ENCODE data around the gene PTPRCAP. TPM values are rescaled to one million over a fixed set of nuclear protein-coding genes. Genes with fewer than 3 reads are reported as not detected.
A peak's percentile ranks its signal among the peaks of the same experiment; 100 is the strongest.

PTPRCAP gene
- polyA plus RNA-seq, 3 donors: 2.1 to 14.3 (median 2.8) TPM

DNA sequence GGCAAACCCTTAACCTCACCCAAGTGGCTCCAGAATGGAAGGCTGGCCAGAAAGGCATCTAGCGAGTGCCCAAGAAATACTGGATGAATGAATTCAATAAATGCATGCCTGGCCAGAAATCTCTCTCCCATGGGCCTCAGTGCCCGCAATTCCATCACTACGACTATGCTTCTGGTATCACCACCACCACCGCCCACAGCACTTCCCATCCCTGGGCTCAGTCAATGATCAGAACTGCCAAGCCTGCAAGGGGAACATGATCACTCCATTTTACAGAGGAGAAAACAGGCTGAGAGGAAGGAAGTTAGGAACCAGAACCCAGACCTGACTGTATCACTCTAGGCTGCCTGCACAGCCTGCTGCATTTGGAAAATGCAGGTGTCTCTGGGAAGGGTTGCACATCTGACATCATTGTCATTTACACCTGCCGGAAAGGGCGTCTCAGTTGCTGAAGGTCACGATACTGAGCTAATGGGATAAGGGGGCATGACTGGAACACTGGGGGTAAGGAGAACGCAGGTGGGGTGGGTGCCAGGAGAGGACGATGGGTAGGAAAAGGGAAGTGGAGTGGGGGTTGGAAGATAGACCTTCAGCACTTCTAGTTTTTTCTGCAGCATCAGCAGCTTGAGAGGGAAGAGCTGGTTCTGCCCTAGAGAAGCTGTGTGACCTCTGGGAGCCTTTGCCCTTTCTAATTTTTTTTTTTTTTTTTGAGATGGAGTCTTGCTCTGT is 11.8 kb upstream of the PTPRCAP start:
- H3K36me3 Mint-ChIP-seq: peaks cover 3% of the 10 kb centered on the region in 2 donors
- H3K9me3 ChIP-seq (replicated peaks in 1 of 2; ENCODE audit: control insufficient read depth in 1 of 2, insufficient read depth in 1 of 2, low read length in 2 of 2): no peaks in the 10 kb centered on the region
- H3K4me1 Mint-ChIP-seq: peaks cover 36% of the 10 kb centered on the region
- H3K36me3 ChIP-seq (replicated peaks in 1 of 2; ENCODE audit: control insufficient read depth in 1 of 2, insufficient read depth in 2 of 2, low read length in 2 of 2): no peaks in the 10 kb centered on the region
- peak; percentile 42 to 63 (median 47) for DNase-seq
- intact Hi-C loops (cut with micrococcal nuclease): no loop called here
- no peak overlapping the region for H3K9ac ChIP-seq (ENCODE audit: insufficient read depth, low read length, poor library complexity, severe bottlenecking)
- H3K4me3 Mint-ChIP-seq: peak overlapping the region in 1 of 2 donors; percentile 43
- H3K79me2 ChIP-seq (ENCODE audit: insufficient read depth, low read length): no peaks in the 10 kb centered on the region
- peaks cover 3 to 4% (median 3%) of the 10 kb centered on the region in 3 donors for H3K27me3 Mint-ChIP-seq (ENCODE audit: low read depth in 3 of 3)
- H3K4me2 ChIP-seq (replicated peaks; ENCODE audit: extremely low read depth, low read length, poor library complexity, severe bottlenecking): peak overlapping the region; percentile 40
- no peaks in the 10 kb centered on the region for H3K9me3 Mint-ChIP-seq
- peak overlapping the region; percentile 12 to 86 (median 80) for H3K27ac Mint-ChIP-seq
- H3K4me1 ChIP-seq (ENCODE audit: control insufficient read depth in 1 of 2, insufficient read depth in 2 of 2, low read length in 2 of 2): peaks cover 32 to 49% of the 10 kb centered on the region in 2 donors
- H3K27ac ChIP-seq (ENCODE audit: low read depth in 1 of 2, low read length in 2 of 2): peak overlapping the region; percentile 24 to 42
- H3K4me3 ChIP-seq (replicated peaks in 1 of 3; ENCODE audit: low read depth in 2 of 3, low read length in 3 of 3): no peak overlapping the region
- no peak overlapping the region for H2AFZ ChIP-seq (ENCODE audit: insufficient read depth, low read depth, low read length, poor library complexity, severe bottlenecking)
- WGBS (ENCODE audit: insufficient coverage): 54% methylated on average over 7 of the region's 9 CpGs
- TF ChIP-seq, protein P1, sequence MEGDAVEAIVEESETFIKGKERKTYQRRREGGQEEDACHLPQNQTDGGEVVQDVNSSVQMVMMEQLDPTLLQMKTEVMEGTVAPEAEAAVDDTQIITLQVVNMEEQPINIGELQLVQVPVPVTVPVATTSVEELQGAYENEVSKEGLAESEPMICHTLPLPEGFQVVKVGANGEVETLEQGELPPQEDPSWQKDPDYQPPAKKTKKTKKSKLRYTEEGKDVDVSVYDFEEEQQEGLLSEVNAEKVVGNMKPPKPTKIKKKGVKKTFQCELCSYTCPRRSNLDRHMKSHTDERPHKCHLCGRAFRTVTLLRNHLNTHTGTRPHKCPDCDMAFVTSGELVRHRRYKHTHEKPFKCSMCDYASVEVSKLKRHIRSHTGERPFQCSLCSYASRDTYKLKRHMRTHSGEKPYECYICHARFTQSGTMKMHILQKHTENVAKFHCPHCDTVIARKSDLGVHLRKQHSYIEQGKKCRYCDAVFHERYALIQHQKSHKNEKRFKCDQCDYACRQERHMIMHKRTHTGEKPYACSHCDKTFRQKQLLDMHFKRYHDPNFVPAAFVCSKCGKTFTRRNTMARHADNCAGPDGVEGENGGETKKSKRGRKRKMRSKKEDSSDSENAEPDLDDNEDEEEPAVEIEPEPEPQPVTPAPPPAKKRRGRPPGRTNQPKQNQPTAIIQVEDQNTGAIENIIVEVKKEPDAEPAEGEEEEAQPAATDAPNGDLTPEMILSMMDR (IDR thresholded peaks at IDR 0.05): no peak
- H4K20me1 ChIP-seq (ENCODE audit: insufficient read depth, low read length): no peaks in the 10 kb centered on the region
- no peaks in the 10 kb centered on the region for H3K27me3 ChIP-seq (ENCODE audit: control insufficient read depth in 2 of 2, insufficient read depth in 2 of 2, low read length in 2 of 2)

DNA sequence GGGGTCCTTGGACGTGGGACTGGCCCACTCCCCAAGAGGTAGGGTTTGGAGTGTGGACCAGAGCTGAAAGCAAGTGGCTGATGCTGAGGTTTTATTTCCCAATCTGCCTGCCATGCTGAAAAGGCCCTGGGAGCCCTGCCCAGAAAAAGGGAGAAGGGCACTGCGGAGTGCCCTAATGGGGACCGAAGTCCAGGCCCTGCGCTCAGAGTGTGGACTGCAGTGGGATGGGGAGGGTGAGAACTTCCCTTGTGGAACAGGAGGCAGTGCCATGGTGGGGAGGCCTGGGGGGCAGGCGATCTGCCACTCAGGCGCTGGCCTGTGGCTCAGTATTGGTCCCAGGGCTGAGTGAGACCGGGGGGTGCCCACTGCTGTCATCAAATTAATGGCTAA is 10.7 kb upstream of the PTPRCAP start:
- H3K36me3 Mint-ChIP-seq: peaks cover 3% of the 10 kb centered on the region in 2 donors
- no peak overlapping the region for H3K4me3 Mint-ChIP-seq
- Histone ChIP-seq H2AFZ (ENCODE audit: insufficient read depth, low read depth, low read length, poor library complexity, severe bottlenecking) (no peak overlapping the region), H3K4me1 (ENCODE audit: control insufficient read depth in 1 of 2, insufficient read depth in 2 of 2, low read length in 2 of 2) (peaks cover 38 to 56% of the 10 kb centered on the region in 2 donors), H3K27ac (ENCODE audit: low read depth in 1 of 2, low read length in 2 of 2) (no peak overlapping the region), H3K79me2 (ENCODE audit: insufficient read depth, low read length) (no peaks in the 10 kb centered on the region), H4K20me1 (ENCODE audit: insufficient read depth, low read length) (no peaks in the 10 kb centered on the region), H3K36me3 (replicated peaks in 1 of 2; ENCODE audit: control insufficient read depth in 1 of 2, insufficient read depth in 2 of 2, low read length in 2 of 2) (no peaks in the 10 kb centered on the region), H3K9me3 (replicated peaks in 1 of 2; ENCODE audit: control insufficient read depth in 1 of 2, insufficient read depth in 1 of 2, low read length in 2 of 2) (no peaks in the 10 kb centered on the region), H3K27me3 (ENCODE audit: control insufficient read depth in 2 of 2, insufficient read depth in 2 of 2, low read length in 2 of 2) (no peaks in the 10 kb centered on the region), H3K4me2 (replicated peaks; ENCODE audit: extremely low read depth, low read length, poor library complexity, severe bottlenecking) (no peak overlapping the region), H3K9ac (ENCODE audit: insufficient read depth, low read length, poor library complexity, severe bottlenecking) (no peak overlapping the region), H3K4me3 (replicated peaks in 1 of 3; ENCODE audit: low read depth in 2 of 3, low read length in 3 of 3) (no peak overlapping the region)
- no peak for DNase-seq
- H3K27ac Mint-ChIP-seq: no peak overlapping the region
- peaks cover 3 to 4% (median 3%) of the 10 kb centered on the region in 3 donors for H3K27me3 Mint-ChIP-seq (ENCODE audit: low read depth in 3 of 3)
- H3K9me3 Mint-ChIP-seq: no peaks in the 10 kb centered on the region
- TF ChIP-seq, protein P1 (IDR thresholded peaks at IDR 0.05): no peak
- intact Hi-C loops (cut with micrococcal nuclease): no loop called here
- WGBS (ENCODE audit: insufficient coverage): 96% methylated on average over 5 of the region's 7 CpGs
- H3K4me1 Mint-ChIP-seq: peaks cover 41% of the 10 kb centered on the region
